ENCODE measurements around the gene KRT8. TPM values are rescaled to one million over a fixed set of nuclear protein-coding genes. Genes with fewer than 3 reads are reported as not detected.
"Not testable (repeated sequence)": the region's sequence is repeated elsewhere in the genome, so short reads cannot be mapped to it uniquely, and the experiment has no call there.

Gene KRT8
- total and polyA plus RNA-seq, 7 donors = 20.6 to 3,526 (median 63.1) TPM

DNA sequence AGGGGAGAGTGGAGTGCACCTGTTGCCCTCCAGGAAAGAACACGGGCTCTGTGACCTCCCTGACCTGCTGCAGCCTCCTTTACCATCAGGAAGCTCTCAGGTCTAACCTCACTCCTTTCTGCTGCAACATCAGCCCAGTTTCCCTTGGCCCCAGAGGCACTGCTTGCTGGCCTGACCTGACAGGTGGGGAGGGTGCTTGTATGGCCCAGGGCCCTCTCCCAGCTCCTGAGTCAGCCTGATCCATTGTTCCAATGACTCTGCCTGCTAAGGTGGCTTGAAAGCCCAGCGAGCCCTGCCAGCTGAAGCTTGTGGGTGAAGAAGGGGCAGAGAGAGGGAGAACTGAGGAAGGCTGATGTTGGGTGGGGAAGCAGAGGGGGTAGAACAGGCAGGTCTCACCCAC is 42.9 kb downstream of the KRT8 start:
- Histone ChIP-seq H3K27me3 (no peaks in the 10 kb centered on the region), H3K4me1 (peaks cover 0 to 7% (median 0%) of the 10 kb centered on the region in 4 donors), H3K4me3 (no peak overlapping the region), H3K9me3 (no peaks in the 10 kb centered on the region), H3K36me3 (no peaks in the 10 kb centered on the region), H3K27ac (no peak overlapping the region)
- 69 to 75% methylated on average over 2 of the region's 2 CpGs for WGBS, 2 donors
- intact Hi-C loops (cut with DNase I) = no loop called here
- TF ChIP-seq POLR2A (IDR thresholded peaks at IDR 0.05) (no peak), POLR2AphosphoS5 (IDR thresholded peaks at IDR 0.05) (no peak), EP300 (IDR thresholded peaks at IDR 0.05) (no peak)
- TF ChIP-seq, protein P1, sequence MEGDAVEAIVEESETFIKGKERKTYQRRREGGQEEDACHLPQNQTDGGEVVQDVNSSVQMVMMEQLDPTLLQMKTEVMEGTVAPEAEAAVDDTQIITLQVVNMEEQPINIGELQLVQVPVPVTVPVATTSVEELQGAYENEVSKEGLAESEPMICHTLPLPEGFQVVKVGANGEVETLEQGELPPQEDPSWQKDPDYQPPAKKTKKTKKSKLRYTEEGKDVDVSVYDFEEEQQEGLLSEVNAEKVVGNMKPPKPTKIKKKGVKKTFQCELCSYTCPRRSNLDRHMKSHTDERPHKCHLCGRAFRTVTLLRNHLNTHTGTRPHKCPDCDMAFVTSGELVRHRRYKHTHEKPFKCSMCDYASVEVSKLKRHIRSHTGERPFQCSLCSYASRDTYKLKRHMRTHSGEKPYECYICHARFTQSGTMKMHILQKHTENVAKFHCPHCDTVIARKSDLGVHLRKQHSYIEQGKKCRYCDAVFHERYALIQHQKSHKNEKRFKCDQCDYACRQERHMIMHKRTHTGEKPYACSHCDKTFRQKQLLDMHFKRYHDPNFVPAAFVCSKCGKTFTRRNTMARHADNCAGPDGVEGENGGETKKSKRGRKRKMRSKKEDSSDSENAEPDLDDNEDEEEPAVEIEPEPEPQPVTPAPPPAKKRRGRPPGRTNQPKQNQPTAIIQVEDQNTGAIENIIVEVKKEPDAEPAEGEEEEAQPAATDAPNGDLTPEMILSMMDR (IDR thresholded peaks at IDR 0.05) = no peak
- DNase-seq = no peak

DNA sequence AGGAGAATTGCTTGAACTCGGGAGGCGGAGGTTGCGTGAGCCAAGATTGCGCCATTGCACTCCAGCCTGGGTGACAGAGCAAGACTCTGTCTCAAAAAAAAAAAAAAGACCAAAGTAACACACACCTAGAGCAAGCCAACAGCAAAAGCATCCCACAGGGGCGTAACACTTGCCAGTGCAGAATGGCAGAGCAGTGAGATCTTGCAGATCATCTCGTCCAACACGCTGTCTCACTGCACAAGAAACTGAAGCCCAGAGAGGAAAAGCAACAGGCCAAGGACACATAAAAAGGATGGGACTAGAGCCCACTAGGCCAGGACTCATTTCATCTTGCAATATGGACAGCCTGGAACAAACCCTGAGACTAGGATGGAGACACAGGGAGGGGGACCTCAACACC is 43.4 kb downstream of the KRT8 start:
- H3K36me3 ChIP-seq = no peaks in the 10 kb centered on the region
- no peak overlapping the region for H3K4me3 ChIP-seq
- TF ChIP-seq POLR2AphosphoS5 (IDR thresholded peaks at IDR 0.05) (no peak), POLR2A (IDR thresholded peaks at IDR 0.05) (no peak), EP300 (IDR thresholded peaks at IDR 0.05) (no peak)
- TF ChIP-seq, protein P1 (IDR thresholded peaks at IDR 0.05) = no peak
- no peak overlapping the region for H3K27ac ChIP-seq
- DNase-seq = no peak
- no peaks in the 10 kb centered on the region for H3K9me3 ChIP-seq
- no peaks in the 10 kb centered on the region for H3K27me3 ChIP-seq
- intact Hi-C loops (cut with DNase I) = no loop called here
- H3K4me1 ChIP-seq = peaks cover 0 to 7% (median 0%) of the 10 kb centered on the region in 4 donors
- WGBS, 2 donors = 96% methylated on average over 7 of the region's 7 CpGs

DNA sequence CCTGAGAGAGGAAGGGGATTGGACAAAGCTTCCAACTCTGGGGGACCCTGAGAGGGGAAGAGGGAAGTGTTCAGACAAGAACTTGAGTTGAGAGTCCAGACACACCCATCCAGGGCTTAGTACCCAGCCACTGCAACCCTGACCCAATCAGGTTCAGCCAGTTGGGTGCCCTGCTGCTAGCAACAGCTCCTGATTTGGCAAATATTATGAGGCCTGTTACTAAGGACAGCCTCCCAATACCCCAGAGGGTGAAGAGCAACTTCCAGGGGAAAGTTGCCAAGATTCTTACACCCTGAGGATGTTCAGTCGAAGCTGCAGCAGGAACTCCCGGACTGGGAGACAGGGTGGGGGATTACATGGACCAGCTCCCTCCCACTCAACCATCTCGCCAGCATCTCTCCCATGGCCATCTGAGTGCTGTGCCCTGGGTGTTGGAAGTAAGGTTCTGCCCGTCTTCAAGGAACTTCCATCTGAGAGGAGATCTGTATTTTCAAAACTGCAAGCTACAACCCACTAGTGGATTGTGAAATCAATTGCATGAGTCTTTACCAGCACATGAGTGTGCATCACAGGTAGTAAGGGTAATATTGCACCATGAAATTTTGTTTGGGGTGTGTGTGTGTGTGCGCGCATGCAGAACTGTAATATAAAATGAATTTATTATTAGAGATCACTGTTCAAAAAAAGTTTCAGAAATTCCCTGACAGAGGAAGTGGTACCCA is 44.6 kb downstream of the KRT8 start:
- H3K27me3 ChIP-seq = no peaks in the 10 kb centered on the region
- no peak overlapping the region for H3K4me3 ChIP-seq
- TF ChIP-seq POLR2AphosphoS5 (IDR thresholded peaks at IDR 0.05) = no peak
- TF ChIP-seq EP300 (IDR thresholded peaks at IDR 0.05) = no peak
- TF ChIP-seq, protein P1 (IDR thresholded peaks at IDR 0.05) = no peak
- TF ChIP-seq POLR2A (IDR thresholded peaks at IDR 0.05) = no peak
- H3K4me1 ChIP-seq = peaks cover 0 to 7% (median 0%) of the 10 kb centered on the region in 4 donors
- H3K36me3 ChIP-seq = no peaks in the 10 kb centered on the region
- no peaks in the 10 kb centered on the region for H3K9me3 ChIP-seq
- intact Hi-C loops (cut with DNase I) = no loop called here
- DNase-seq = no peak
- H3K27ac ChIP-seq = no peak overlapping the region
- WGBS, 2 donors = 52 to 72% methylated on average over 6 of the region's 6 CpGs

DNA sequence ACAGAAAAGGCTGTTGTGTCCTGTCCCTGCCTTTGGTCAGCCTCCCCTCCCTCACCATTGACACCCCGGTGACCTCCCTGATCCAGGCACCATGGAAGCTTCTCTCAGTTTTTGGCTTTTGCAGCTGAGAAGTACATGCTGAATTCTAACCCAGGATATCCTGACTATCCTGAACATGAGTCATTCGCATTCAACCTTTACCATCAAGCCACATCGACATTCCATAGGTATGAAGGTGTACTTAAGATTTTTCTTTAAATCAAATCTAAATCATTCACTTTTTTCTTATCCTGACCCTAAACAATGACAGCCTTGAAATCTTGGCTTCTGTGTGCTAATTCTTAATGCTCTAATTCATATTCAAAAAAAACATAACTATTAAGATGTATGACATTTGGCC is 47.4 kb downstream of the KRT8 start:
- TF ChIP-seq, protein P1 (IDR thresholded peaks at IDR 0.05) = no peak
- TF ChIP-seq POLR2A (IDR thresholded peaks at IDR 0.05) = no peak
- TF ChIP-seq EP300 (IDR thresholded peaks at IDR 0.05) = no peak
- no peak for TF ChIP-seq POLR2AphosphoS5 (IDR thresholded peaks at IDR 0.05)
- no peak overlapping the region for H3K4me3 ChIP-seq
- no peak overlapping the region for H3K27ac ChIP-seq
- WGBS, 2 donors = 94 to 96% methylated on average over 3 of the region's 3 CpGs
- no peaks in the 10 kb centered on the region for H3K36me3 ChIP-seq
- DNase-seq = no peak
- no peaks in the 10 kb centered on the region for H3K9me3 ChIP-seq
- intact Hi-C loops (cut with DNase I) = no loop called here
- no peaks in the 10 kb centered on the region for H3K27me3 ChIP-seq
- peaks cover 0 to 7% (median 0%) of the 10 kb centered on the region in 4 donors for H3K4me1 ChIP-seq

DNA sequence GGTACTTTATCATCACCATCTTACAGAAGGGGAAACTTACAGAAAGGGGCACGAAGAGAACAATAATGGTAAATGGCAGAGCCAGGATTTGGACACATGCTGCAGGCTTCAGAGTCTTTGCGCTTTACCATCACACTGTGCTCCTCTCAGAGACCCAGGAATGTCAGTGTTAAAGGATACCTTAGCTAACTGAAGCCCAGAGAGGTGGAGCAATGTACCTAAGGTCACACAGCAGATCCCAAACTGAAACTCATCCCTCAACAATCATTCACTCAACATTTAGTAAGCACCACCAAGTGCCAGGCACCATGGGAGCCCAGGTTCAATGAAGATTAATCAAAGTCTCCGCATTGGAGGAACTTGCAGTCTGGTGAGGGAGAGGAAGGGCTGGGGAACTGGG is 48.1 kb downstream of the KRT8 start:
- no peaks in the 10 kb centered on the region for H3K9me3 ChIP-seq
- intact Hi-C loops (cut with DNase I) = no loop called here
- TF ChIP-seq POLR2AphosphoS5 (IDR thresholded peaks at IDR 0.05) (no peak), POLR2A (IDR thresholded peaks at IDR 0.05) (no peak), EP300 (IDR thresholded peaks at IDR 0.05) (no peak)
- TF ChIP-seq, protein P1 (IDR thresholded peaks at IDR 0.05) = no peak
- peaks cover 0 to 7% (median 0%) of the 10 kb centered on the region in 4 donors for H3K4me1 ChIP-seq
- H3K4me3 ChIP-seq = no peak overlapping the region
- H3K27ac ChIP-seq = no peak overlapping the region
- H3K36me3 ChIP-seq = no peaks in the 10 kb centered on the region
- DNase-seq = no peak
- WGBS, 2 donors = 81 to 84% methylated on average over 3 of the region's 3 CpGs
- no peaks in the 10 kb centered on the region for H3K27me3 ChIP-seq

DNA sequence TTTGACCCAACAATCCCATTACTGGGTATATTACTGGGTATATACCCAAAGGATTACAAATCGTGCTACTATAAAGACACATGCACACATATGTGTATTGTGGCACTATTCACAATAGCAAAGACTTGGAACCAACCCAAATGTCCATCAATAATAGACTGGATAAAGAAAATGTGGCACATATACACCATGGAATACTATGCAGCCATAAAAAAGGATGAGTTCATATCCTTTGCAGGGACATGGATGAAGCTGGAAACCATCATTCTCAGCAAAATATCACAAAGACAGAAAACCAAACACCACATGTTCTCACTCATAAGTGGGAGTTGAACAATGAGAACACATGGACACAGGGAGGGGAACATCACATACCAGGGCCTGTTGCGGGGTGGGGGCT is 48.8 kb downstream of the KRT8 start:
- H3K27me3 ChIP-seq; intact Hi-C loops (cut with DNase I); H3K36me3 ChIP-seq; H3K9me3 ChIP-seq; H3K27ac ChIP-seq; H3K4me1 ChIP-seq; DNase-seq; H3K4me3 ChIP-seq: not testable (repeated sequence)
- WGBS, 2 donors = 92 to 95% methylated on average over 2 of the region's 2 CpGs

Data from sigmoid colon (tissue), 7 donors.